K562 (cell line): ENCODE measurements around the gene OSTF1. TPM values are rescaled to one million over a fixed set of nuclear protein-coding genes. Genes with fewer than 3 reads are reported as not detected.

Source experiments
- ATF1 ChIP-seq, 2 experiments: fragments of 450-650 bp in 1 of 2; IDR thresholded peaks; 2 replicates each; pipeline ENCODE4 v1.6.1; 2016; ENCODE audit warnings: missing compliant biosample characterization in 1 of 2, missing genetic modification characterization in 1 of 2
- ATF3 ChIP-seq, 2 experiments: fragments of 450-650 bp in 1 of 2; sonication (generic) in 1 of 2; formaldehyde crosslinking in 1 of 2; IDR thresholded peaks in 1 of 2; conservative IDR thresholded peaks in 1 of 2; 2 replicates each; pipeline versions ENCODE4 v1.6.1 to v1.8.1; 2016 to 2023; ENCODE audit warnings: mild to moderate bottlenecking in 2 of 2, moderate library complexity in 2 of 2, inconsistent platforms in 1 of 2, missing genetic modification reagents in 1 of 2
- CREM ChIP-seq: IDR thresholded peaks from 2 replicates; pipeline ENCODE4 v1.6.1; 2014; ENCODE audit warnings: antibody characterized with exemption, low read depth
- DMBX1 ChIP-seq: fragments of 250-450 bp; sonication (Bioruptor Pico); IDR thresholded peaks from 2 replicates; pipeline ENCODE4 v1.8.0; 2022; ENCODE audit warnings: inconsistent platforms, mild to moderate bottlenecking, moderate library complexity, borderline replicate concordance
- EP300 ChIP-seq: IDR thresholded peaks from 2 replicates; pipeline ENCODE4 v1.6.1; 2012; ENCODE audit warnings: low read length, improper control_type of control experiment
- ETV6 ChIP-seq, 3 experiments: fragments of 150-350 bp in 1 of 3; sonication (generic) in 1 of 3; formaldehyde crosslinking in 1 of 3; IDR thresholded peaks; 2 replicates each; pipeline versions ENCODE4 v1.6.1 to v1.8.0; 2014 to 2022; ENCODE audit warnings: borderline replicate concordance in 2 of 3, low read depth in 2 of 3, antibody characterized with exemption in 1 of 3, low read length in 1 of 3, mild to moderate bottlenecking in 1 of 3, missing genetic modification reagents in 1 of 3
- FOXA1 ChIP-seq: fragments of 450-650 bp; IDR thresholded peaks from 2 replicates; pipeline ENCODE4 v1.6.1; 2016; ENCODE audit warnings: mild to moderate bottlenecking, borderline replicate concordance
- ILK ChIP-seq: fragments of 450-650 bp; IDR thresholded peaks from 2 replicates; pipeline ENCODE4 v1.6.1; 2016; ENCODE audit warnings: missing genetic modification characterization, low read depth, mild to moderate bottlenecking, missing compliant biosample characterization, moderate library complexity, borderline replicate concordance
- KAT2B ChIP-seq: IDR thresholded peaks from one replicate; pipeline ENCODE4 v1.6.1; 2012; ENCODE audit warnings: low read depth, mild to moderate bottlenecking, control low read depth, inconsistent platforms, low read length, moderate library complexity
- PRDM10 ChIP-seq: fragments of 450-650 bp; IDR thresholded peaks from 2 replicates; pipeline ENCODE4 v1.6.1; 2018; ENCODE audit not compliant: partially characterized antibody
- RCOR1 ChIP-seq, 2 experiments: IDR thresholded peaks; 2 replicates each; pipeline ENCODE4 v1.6.1; 2012; ENCODE audit warnings: low read depth in 2 of 2, low read length in 2 of 2, borderline replicate concordance in 1 of 2, improper control_type of control experiment in 1 of 2
- TEAD4 ChIP-seq, 2 experiments: sonication (generic) in 1 of 2; formaldehyde crosslinking in 1 of 2; IDR thresholded peaks; 2 replicates each; pipeline versions ENCODE4 v1.6.1 to v1.8.0; 2012 to 2022; ENCODE audit warnings: borderline replicate concordance in 1 of 2, inconsistent platforms in 1 of 2, low read length in 1 of 2, mild to moderate bottlenecking in 1 of 2, missing genetic modification reagents in 1 of 2
- XRCC4 ChIP-seq: IDR thresholded peaks from one replicate; pipeline ENCODE4 v1.6.1; 2011; ENCODE audit not compliant: insufficient read depth, insufficient read length; ENCODE audit errors: extremely low read depth
- ZFP36 ChIP-seq: fragments of 150-350 bp; IDR thresholded peaks from 2 replicates; pipeline ENCODE4 v1.6.1; 2018; ENCODE audit warnings: low read length, low read depth; ENCODE audit not compliant: partially characterized antibody
- ZHX1 ChIP-seq: fragments of 150-350 bp; conservative IDR thresholded peaks from 2 replicates; pipeline ENCODE4 v1.6.1; 2014; ENCODE audit warnings: low read length
- ZNF444 ChIP-seq: fragments of 250-450 bp; sonication (Bioruptor Pico); IDR thresholded peaks from 2 replicates; pipeline ENCODE4 v1.4.0; 2020; ENCODE audit warnings: mild to moderate bottlenecking, moderate library complexity
- ZNF699 ChIP-seq: fragments of 250-450 bp; sonication (Bioruptor Pico); IDR thresholded peaks from 2 replicates; pipeline ENCODE4 v1.8.0; 2021; ENCODE audit warnings: mild to moderate bottlenecking, moderate library complexity; ENCODE audit not compliant: insufficient replicate concordance
- polyA plus RNA-seq, 8 experiments: library from polyadenylated mRNA; depleted of rRNA in 4 of 8; stranded (reverse) in 5 of 8; unstranded in 3 of 8; fragments of >200 nt; fragmentation: Nextera tagmentation in 2 of 8; fragmentation: Illumina TruSeq in 1 of 8; extraction: Ambion mirVana in 2 of 8; extraction: Trizol in 1 of 8; gene quantifications; 2 replicates each; pipeline versions ENCODE4 v1.2.1 to v1.2.3, GENCODE V29; 2011 to 2014; ENCODE audit warnings: inconsistent platforms in 1 of 8, missing spikeins in 1 of 8
- total RNA-seq, 7 experiments: library from RNA; depleted of rRNA in 6 of 7; stranded (reverse); fragments of >200 nt in 6 of 7; fragmentation: Illumina TruSeq in 2 of 7; extraction: Trizol in 2 of 7; gene quantifications; 2 replicates each; pipeline versions ENCODE4 v1.2.1 to v1.2.3, GENCODE V29; 2011 to 2021; ENCODE audit warnings: low replicate concordance in 1 of 7

Gene OSTF1
- total and polyA plus RNA-seq, 9 of the 15 experiments (the other 6 are each of a cell fraction or from before 2014, with no cell fraction given), result 15.0 to 37.3 (median 23.0) TPM

GRCh38 chr9:75071530-75072122 lies 16.7 kb upstream of the OSTF1 start (continued):
- TF ChIP-seq ZHX1 (no peak), ETV6 (IDR thresholded peaks at IDR 0.05; ENCODE audit: borderline replicate concordance in 1 of 2, low read depth in 2 of 2, low read length in 1 of 2) (no peak), ETV6 (CRISPR knock-in tag; IDR thresholded peaks at IDR 0.05; ENCODE audit: borderline replicate concordance) (no peak), ATF1 (CRISPR knock-in tag; IDR thresholded peaks at IDR 0.05) (no peak), ATF1 (tag; IDR thresholded peaks at IDR 0.05) (peak; percentile 32; the same call in 1 of the 2 replicates), KAT2B (no peak), ZFP36 (peak; percentile 33), CREM (peak; percentile 80), RCOR1 (IDR thresholded peaks at IDR 0.05; ENCODE audit: borderline replicate concordance in 1 of 2, low read depth in 2 of 2, low read length in 2 of 2) (no peak), EP300 (no peak), TEAD4 (IDR thresholded peaks at IDR 0.05; ENCODE audit: low read length) (no peak), TEAD4 (CRISPR knock-in tag; IDR thresholded peaks at IDR 0.05; ENCODE audit: borderline replicate concordance) (no peak), ZNF699 (CRISPR knock-in tag) (no peak), ZNF444 (CRISPR knock-in tag) (no peak), ATF3 (IDR thresholded peaks at IDR 0.05) (peak; percentile 85), ATF3 (CRISPR knock-in tag; conservative IDR thresholded peaks at IDR 0.05) (no peak), DMBX1 (CRISPR knock-in tag) (peak; percentile 48; the same call in 1 of the 2 replicates), FOXA1 (no peak), XRCC4 (no peak), ILK (tag) (no peak), PRDM10 (peak; percentile 44)
- TF ChIP-seq, all 486 proteins: peak for 12
